Measurements from ENCODE around the gene ITGAL. TPM values are rescaled to one million over a fixed set of nuclear protein-coding genes. Genes with fewer than 3 reads are reported as not detected.

The ITGAL gene
- total and polyA plus RNA-seq, 2 of the 13 experiments (the other 11 are each of a cell fraction or from before 2014, with no cell fraction given): 0.86 to 1.2 TPM

DNA sequence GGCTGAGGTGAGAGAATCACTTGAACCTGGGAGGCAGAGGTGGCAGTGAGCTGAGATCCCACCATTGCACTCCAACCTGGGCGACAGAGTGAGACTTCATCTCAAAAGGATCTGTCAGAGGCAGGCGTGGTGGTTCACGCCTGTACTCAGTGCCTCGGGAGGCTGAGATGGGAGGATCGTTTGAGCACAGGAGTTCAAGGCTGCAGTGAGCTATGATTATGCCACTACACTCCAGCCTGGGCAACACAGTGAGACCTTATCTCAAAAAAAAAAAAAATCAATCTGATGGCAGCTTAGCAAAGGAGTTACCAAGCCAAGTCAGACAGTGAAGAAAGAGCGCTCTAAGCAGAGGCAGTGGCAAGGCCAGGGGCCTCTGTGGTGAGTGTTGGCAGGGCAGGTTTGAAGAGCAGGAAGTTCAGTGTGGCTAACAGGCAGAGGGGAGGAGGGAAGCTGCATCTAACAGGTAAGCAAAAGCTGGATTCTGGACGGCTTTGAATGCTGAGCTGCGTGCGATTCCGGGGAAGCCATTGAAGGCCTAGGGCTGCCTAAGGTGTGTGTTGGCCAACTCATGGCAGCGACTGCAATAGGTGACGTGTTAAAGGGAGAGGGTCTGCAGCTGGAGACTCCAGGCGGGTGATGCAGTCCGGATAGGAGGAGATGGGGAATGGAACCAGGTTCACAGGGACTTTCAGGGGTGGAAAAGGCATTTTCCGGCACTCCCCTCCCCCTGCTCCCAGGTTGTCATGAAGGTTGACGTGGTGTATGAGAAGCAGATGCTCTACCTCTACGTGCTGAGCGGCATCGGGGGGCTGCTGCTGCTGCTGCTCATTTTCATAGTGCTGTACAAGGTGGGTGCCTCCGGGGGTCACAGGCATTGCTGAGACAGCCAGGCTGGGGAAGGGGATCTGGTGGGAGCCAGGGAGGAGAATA, 46.8 kb downstream of the ITGAL start (continued):
- TF ChIP-seq, protein P1, sequence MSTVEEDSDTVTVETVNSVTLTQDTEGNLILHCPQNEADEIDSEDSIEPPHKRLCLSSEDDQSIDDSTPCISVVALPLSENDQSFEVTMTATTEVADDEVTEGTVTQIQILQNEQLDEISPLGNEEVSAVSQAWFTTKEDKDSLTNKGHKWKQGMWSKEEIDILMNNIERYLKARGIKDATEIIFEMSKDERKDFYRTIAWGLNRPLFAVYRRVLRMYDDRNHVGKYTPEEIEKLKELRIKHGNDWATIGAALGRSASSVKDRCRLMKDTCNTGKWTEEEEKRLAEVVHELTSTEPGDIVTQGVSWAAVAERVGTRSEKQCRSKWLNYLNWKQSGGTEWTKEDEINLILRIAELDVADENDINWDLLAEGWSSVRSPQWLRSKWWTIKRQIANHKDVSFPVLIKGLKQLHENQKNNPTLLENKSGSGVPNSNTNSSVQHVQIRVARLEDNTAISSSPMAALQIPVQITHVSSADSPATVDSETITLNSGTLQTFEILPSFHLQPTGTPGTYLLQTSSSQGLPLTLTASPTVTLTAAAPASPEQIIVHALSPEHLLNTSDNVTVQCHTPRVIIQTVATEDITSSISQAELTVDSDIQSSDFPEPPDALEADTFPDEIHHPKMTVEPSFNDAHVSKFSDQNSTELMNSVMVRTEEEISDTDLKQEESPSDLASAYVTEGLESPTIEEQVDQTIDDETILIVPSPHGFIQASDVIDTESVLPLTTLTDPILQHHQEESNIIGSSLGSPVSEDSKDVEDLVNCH (CRISPR knock-in tag; IDR thresholded peaks at IDR 0.05): no peak
- TF ChIP-seq HOXA3 (CRISPR knock-in tag; IDR thresholded peaks at IDR 0.05) (no peak), ZBTB1 (CRISPR knock-in tag; IDR thresholded peaks at IDR 0.05; ENCODE audit: borderline replicate concordance) (no peak), ZNF605 (CRISPR knock-in tag; IDR thresholded peaks at IDR 0.05) (0 out of 2 replicates have a peak, but pooled peaks have one; percentile 45), ZNF562 (CRISPR knock-in tag; IDR thresholded peaks at IDR 0.05; ENCODE audit: borderline replicate concordance) (no peak), ZNF570 (CRISPR knock-in tag; IDR thresholded peaks at IDR 0.05; ENCODE audit: borderline replicate concordance) (no peak), MAFK (conservative IDR thresholded peaks at IDR 0.05 in 1 of 2, IDR thresholded peaks at IDR 0.05 in 1 of 2; ENCODE audit: low read length in 2 of 2) (no peak), ZMAT3 (CRISPR knock-in tag; conservative IDR thresholded peaks at IDR 0.05) (no peak), ZNF292 (CRISPR knock-in tag; IDR thresholded peaks at IDR 0.05; ENCODE audit: borderline replicate concordance, low read depth) (no peak), ZNF883 (CRISPR knock-in tag; IDR thresholded peaks at IDR 0.05; ENCODE audit: not compliant biosample characterization) (no peak)
- TF ChIP-seq, protein P2, sequence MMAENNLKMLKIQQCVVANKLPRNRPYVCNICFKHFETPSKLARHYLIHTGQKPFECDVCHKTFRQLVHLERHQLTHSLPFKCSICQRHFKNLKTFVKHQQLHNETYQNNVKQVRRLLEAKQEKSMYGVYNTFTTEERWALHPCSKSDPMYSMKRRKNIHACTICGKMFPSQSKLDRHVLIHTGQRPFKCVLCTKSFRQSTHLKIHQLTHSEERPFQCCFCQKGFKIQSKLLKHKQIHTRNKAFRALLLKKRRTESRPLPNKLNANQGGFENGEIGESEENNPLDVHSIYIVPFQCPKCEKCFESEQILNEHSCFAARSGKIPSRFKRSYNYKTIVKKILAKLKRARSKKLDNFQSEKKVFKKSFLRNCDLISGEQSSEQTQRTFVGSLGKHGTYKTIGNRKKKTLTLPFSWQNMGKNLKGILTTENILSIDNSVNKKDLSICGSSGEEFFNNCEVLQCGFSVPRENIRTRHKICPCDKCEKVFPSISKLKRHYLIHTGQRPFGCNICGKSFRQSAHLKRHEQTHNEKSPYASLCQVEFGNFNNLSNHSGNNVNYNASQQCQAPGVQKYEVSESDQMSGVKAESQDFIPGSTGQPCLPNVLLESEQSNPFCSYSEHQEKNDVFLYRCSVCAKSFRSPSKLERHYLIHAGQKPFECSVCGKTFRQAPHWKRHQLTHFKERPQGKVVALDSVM (CRISPR knock-in tag; IDR thresholded peaks at IDR 0.05): peak; percentile 91
- TF ChIP-seq, protein P3, sequence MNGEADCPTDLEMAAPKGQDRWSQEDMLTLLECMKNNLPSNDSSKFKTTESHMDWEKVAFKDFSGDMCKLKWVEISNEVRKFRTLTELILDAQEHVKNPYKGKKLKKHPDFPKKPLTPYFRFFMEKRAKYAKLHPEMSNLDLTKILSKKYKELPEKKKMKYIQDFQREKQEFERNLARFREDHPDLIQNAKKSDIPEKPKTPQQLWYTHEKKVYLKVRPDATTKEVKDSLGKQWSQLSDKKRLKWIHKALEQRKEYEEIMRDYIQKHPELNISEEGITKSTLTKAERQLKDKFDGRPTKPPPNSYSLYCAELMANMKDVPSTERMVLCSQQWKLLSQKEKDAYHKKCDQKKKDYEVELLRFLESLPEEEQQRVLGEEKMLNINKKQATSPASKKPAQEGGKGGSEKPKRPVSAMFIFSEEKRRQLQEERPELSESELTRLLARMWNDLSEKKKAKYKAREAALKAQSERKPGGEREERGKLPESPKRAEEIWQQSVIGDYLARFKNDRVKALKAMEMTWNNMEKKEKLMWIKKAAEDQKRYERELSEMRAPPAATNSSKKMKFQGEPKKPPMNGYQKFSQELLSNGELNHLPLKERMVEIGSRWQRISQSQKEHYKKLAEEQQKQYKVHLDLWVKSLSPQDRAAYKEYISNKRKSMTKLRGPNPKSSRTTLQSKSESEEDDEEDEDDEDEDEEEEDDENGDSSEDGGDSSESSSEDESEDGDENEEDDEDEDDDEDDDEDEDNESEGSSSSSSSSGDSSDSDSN (CRISPR knock-in tag; IDR thresholded peaks at IDR 0.05): no peak
- TF ChIP-seq, protein P4, sequence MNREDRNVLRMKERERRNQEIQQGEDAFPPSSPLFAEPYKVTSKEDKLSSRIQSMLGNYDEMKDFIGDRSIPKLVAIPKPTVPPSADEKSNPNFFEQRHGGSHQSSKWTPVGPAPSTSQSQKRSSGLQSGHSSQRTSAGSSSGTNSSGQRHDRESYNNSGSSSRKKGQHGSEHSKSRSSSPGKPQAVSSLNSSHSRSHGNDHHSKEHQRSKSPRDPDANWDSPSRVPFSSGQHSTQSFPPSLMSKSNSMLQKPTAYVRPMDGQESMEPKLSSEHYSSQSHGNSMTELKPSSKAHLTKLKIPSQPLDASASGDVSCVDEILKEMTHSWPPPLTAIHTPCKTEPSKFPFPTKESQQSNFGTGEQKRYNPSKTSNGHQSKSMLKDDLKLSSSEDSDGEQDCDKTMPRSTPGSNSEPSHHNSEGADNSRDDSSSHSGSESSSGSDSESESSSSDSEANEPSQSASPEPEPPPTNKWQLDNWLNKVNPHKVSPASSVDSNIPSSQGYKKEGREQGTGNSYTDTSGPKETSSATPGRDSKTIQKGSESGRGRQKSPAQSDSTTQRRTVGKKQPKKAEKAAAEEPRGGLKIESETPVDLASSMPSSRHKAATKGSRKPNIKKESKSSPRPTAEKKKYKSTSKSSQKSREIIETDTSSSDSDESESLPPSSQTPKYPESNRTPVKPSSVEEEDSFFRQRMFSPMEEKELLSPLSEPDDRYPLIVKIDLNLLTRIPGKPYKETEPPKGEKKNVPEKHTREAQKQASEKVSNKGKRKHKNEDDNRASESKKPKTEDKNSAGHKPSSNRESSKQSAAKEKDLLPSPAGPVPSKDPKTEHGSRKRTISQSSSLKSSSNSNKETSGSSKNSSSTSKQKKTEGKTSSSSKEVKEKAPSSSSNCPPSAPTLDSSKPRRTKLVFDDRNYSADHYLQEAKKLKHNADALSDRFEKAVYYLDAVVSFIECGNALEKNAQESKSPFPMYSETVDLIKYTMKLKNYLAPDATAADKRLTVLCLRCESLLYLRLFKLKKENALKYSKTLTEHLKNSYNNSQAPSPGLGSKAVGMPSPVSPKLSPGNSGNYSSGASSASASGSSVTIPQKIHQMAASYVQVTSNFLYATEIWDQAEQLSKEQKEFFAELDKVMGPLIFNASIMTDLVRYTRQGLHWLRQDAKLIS (CRISPR knock-in tag; IDR thresholded peaks at IDR 0.05): no peak
